BJ (cell line): ENCODE measurements around the gene APLF. TPM values are rescaled to one million over a fixed set of nuclear protein-coding genes. Genes with fewer than 3 reads are reported as not detected.

ENCODE experiments used
- CTCF ChIA-PET: fragments of 350-600 bp; formaldehyde crosslinking; extraction: SDS; loops from one replicate; lab custom pipeline; 2021; ENCODE audit warnings: antibody characterized with exemption, inconsistent platforms; lab: Yijun Ruan, JAX
- POLR2A ChIA-PET: fragments of 300-600 bp; sonication (Branson Sonifier 250); formaldehyde crosslinking; extraction: SDS; loops from one replicate; lab custom pipeline; 2021; ENCODE audit warnings: antibody characterized with exemption; lab: Charles Lee
- DNase-seq: peaks from one replicate; pipeline ENCODE4 v3.0.0-alpha.2; 2011; ENCODE audit warnings: low read depth
- H3K27me3 ChIP-seq: 2 replicates; pipeline ENCODE4 v1.6.0; 2011; ENCODE audit warnings: low read length; ENCODE audit not compliant: control insufficient read depth, insufficient read depth
- H3K36me3 ChIP-seq: 2 replicates; pipeline ENCODE4 v1.5.1; 2011; ENCODE audit warnings: low read length; ENCODE audit not compliant: control insufficient read depth, insufficient read depth
- H3K4me3 ChIP-seq: 2 replicates; pipeline ENCODE4 v1.5.1; 2011; ENCODE audit warnings: low read depth, mild to moderate bottlenecking, control low read depth, low read length
- polyA plus RNA-seq: library from polyadenylated mRNA; depleted of rRNA; stranded (reverse); fragments of >200 nt; gene quantifications from 2 replicates; pipeline ENCODE4 v1.2.3, GENCODE V29; 2011
- TF ChIP-seq, protein P1 (sequence below): IDR thresholded peaks from 2 replicates; pipeline ENCODE4 v1.5.1; 2011; ENCODE audit warnings: low read depth, mild to moderate bottlenecking, control low read depth, inconsistent platforms, low read length, moderate library complexity; ENCODE audit not compliant: insufficient read depth

Gene APLF
- polyA plus RNA-seq, 1 experiment: 1.2 TPM

DNA sequence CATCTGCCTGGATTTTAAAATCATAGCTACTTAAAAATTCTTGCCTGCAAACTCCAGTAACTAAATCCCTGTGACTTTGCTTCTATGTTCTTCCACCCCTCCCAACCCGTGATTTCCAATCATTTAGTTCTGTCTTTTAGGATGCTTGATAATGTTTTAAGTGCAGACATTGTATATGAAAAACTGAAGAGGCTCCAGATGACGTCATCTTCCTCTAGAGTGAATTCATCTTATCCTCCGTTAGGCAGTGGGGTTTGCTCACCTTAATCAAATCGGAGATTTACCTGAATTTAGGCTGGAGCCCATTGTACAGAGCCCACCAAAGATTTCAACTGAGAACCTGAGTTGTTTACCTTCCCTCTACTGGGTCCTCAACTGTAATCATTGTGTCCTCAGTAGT lies 11.2 kb upstream of the APLF start:
- H3K36me3 ChIP-seq: no peaks in the 10 kb centered on the region
- CTCF ChIA-PET: interaction anchor here (0.7 to 1.2 kb wide), 2 partner anchors 11 to 14 kb away, joined by 3 to 4 read pairs; partner anchors contain the start of genes APLF and FBXO48
- POLR2A ChIA-PET: no interaction called here
- no peak for DNase-seq
- TF ChIP-seq, protein P1, sequence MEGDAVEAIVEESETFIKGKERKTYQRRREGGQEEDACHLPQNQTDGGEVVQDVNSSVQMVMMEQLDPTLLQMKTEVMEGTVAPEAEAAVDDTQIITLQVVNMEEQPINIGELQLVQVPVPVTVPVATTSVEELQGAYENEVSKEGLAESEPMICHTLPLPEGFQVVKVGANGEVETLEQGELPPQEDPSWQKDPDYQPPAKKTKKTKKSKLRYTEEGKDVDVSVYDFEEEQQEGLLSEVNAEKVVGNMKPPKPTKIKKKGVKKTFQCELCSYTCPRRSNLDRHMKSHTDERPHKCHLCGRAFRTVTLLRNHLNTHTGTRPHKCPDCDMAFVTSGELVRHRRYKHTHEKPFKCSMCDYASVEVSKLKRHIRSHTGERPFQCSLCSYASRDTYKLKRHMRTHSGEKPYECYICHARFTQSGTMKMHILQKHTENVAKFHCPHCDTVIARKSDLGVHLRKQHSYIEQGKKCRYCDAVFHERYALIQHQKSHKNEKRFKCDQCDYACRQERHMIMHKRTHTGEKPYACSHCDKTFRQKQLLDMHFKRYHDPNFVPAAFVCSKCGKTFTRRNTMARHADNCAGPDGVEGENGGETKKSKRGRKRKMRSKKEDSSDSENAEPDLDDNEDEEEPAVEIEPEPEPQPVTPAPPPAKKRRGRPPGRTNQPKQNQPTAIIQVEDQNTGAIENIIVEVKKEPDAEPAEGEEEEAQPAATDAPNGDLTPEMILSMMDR: no peak
- no peaks in the 10 kb centered on the region for H3K27me3 ChIP-seq
- H3K4me3 ChIP-seq: no peak overlapping the region

DNA sequence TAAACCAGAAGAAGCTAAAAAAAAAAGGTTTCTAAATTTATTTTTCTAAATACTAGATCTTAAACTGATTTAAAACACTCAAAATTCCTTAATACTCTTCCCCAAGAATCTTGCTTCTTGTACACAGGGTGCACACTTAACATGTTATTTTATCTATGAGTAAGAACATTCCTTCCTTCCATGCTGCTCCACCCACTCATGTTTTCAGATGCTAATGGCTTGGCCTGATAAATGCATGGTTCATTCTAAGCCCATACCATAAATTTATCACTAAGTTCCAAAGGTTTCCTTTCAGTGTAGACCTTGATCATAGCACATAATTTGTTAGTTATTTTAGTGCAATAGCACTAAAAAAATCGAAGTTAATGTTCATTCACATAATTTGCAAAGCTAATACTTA lies 8.4 kb upstream of the APLF start:
- POLR2A ChIA-PET: no interaction called here
- TF ChIP-seq, protein P1: no peak
- H3K27me3 ChIP-seq: no peaks in the 10 kb centered on the region
- H3K36me3 ChIP-seq: no peaks in the 10 kb centered on the region
- H3K4me3 ChIP-seq: no peak overlapping the region
- CTCF ChIA-PET: interaction anchor here (0.6 to 1.4 kb wide), 2 partner anchors 8 to 245 kb away, joined by 3 read pairs; partner anchors contain the start of genes APLF and FBXO48
- DNase-seq: no peak

- H3K4me3 ChIP-seq: no peak overlapping the region
- POLR2A ChIA-PET: no interaction called here
- H3K27me3 ChIP-seq: no peaks in the 10 kb centered on the region
- CTCF ChIA-PET: interaction anchor here (0.6 to 7.2 kb wide), 37 partner anchors 10 to 595 kb away, joined by 3 to 69 read pairs (median 4); partner anchors contain the start of gene CNRIP1
- TF ChIP-seq, protein P1: peak; percentile 71
- DNase-seq: no peak
- H3K36me3 ChIP-seq: no peaks in the 10 kb centered on the region
Observed at GRCh38 chr2:68463287-68463877, 4.0 kb upstream of the APLF start.

GRCh38 chr2:68464651-68465050 lies 2.7 kb upstream of the APLF start:
- Histone ChIP-seq H3K36me3 (no peaks in the 10 kb centered on the region), H3K4me3 (no peak overlapping the region), H3K27me3 (no peaks in the 10 kb centered on the region)
- TF ChIP-seq, protein P1: no peak
- CTCF ChIA-PET: interaction anchor here (0.7 to 7.2 kb wide), 6 partner anchors 12 to 462 kb away, joined by 3 to 69 read pairs (median 4); no protein-coding TSS in a partner anchor
- POLR2A ChIA-PET: no interaction called here
- DNase-seq: no peak

- no peak for DNase-seq
- TF ChIP-seq, protein P1: no peak
- no peaks in the 10 kb centered on the region for H3K27me3 ChIP-seq
- no peaks in the 10 kb centered on the region for H3K36me3 ChIP-seq
- no peak overlapping the region for H3K4me3 ChIP-seq
- CTCF ChIA-PET: interaction anchor here (0.7 to 7.2 kb wide), 9 partner anchors 12 to 461 kb away, joined by 3 to 69 read pairs (median 4); no protein-coding TSS in a partner anchor
- POLR2A ChIA-PET: no interaction called here
Observed at GRCh38 chr2:68465081-68465916, 2.1 kb upstream of the APLF start.
